ENCODE data around the gene ZNF333. TPM values are rescaled to one million over a fixed set of nuclear protein-coding genes. Genes with fewer than 3 reads are reported as not detected.
"Not testable (repeated sequence)": the region's sequence is repeated elsewhere in the genome, so short reads cannot be mapped to it uniquely, and the experiment has no call there.

Gene ZNF333
- total RNA-seq, 1 donor from 2014 or later = 20.4 TPM

DNA sequence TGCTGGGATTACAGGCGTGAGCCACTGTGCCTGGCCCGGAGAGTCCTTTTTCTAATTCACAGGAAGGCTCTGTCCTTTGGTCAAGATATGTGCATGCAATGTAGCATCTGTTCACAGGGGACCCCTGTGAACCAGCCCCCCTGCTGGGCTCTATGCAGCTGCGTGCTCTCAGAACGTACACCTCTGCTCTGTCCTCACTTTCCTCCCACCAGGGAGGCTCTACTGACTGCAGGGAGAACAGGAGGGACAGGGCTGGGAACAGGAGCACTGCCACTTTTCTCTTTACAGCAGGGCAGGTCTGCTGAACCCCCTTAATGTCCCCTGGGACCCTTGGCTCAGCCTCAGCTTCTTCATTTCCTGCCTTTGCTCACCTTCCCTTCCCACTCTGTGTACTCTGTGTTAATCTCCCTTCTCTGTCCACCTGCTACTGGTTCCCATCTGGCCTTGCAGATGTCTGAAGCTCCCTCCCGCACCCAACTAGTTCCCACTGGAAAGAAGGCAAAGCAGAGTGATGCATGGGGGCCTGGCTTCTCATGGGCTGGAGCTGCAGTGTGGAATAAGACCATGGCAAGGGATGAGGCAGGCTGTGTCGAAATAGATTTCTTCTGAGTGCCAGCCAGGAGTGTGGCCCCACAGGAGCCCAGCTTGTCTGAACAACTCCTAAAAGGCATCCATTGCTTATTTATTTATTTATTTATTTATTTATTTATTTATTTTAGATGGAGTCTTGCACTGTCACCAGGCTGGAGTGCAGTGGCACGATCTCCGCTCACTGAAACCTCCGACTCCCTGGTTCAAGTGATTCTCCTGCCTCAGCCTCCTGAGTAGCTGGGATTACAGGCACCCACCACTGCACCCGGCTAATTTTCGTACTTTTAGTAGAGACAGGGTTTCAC, 81.3 kb downstream of the ZNF333 start:
- Histone ChIP-seq H3K27ac (no peak overlapping the region), H3F3A (ENCODE audit: low read depth) (no peaks in the 10 kb centered on the region), H3K79me2 (ENCODE audit: low read depth) (no peaks in the 10 kb centered on the region), H3K4me2 (no peak overlapping the region), H3K27me3 (peaks cover 13% of the 10 kb centered on the region), H3K36me3 (no peaks in the 10 kb centered on the region), H3K4me1 (no peaks in the 10 kb centered on the region), H4K20me1 (ENCODE audit: low read depth) (no peaks in the 10 kb centered on the region), H3K9ac (no peak overlapping the region), H3K4me3 (no peak overlapping the region), H3K9me3 (ENCODE audit: low read depth) (no peaks in the 10 kb centered on the region), H2AFZ (replicated peaks) (no peak overlapping the region)
- no peaks in the 10 kb centered on the region for H3K9me3 Mint-ChIP-seq
- H3K27ac Mint-ChIP-seq = no peak overlapping the region
- DNase-seq (ENCODE audit: low spot score) = peak; percentile 23
- no peak overlapping the region for H3K4me3 Mint-ChIP-seq
- no peaks in the 10 kb centered on the region for H3K27me3 Mint-ChIP-seq (ENCODE audit: insufficient read depth, low read depth)
- TF ChIP-seq EZH2phosphoT487 (IDR thresholded peaks at IDR 0.05) (no peak), EZH2 (IDR thresholded peaks at IDR 0.05) (no peak)
- TF ChIP-seq, protein P1, sequence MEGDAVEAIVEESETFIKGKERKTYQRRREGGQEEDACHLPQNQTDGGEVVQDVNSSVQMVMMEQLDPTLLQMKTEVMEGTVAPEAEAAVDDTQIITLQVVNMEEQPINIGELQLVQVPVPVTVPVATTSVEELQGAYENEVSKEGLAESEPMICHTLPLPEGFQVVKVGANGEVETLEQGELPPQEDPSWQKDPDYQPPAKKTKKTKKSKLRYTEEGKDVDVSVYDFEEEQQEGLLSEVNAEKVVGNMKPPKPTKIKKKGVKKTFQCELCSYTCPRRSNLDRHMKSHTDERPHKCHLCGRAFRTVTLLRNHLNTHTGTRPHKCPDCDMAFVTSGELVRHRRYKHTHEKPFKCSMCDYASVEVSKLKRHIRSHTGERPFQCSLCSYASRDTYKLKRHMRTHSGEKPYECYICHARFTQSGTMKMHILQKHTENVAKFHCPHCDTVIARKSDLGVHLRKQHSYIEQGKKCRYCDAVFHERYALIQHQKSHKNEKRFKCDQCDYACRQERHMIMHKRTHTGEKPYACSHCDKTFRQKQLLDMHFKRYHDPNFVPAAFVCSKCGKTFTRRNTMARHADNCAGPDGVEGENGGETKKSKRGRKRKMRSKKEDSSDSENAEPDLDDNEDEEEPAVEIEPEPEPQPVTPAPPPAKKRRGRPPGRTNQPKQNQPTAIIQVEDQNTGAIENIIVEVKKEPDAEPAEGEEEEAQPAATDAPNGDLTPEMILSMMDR (IDR thresholded peaks at IDR 0.05) = no peak
- no peaks in the 10 kb centered on the region for H3K36me3 Mint-ChIP-seq
- no peaks in the 10 kb centered on the region for H3K4me1 Mint-ChIP-seq

DNA sequence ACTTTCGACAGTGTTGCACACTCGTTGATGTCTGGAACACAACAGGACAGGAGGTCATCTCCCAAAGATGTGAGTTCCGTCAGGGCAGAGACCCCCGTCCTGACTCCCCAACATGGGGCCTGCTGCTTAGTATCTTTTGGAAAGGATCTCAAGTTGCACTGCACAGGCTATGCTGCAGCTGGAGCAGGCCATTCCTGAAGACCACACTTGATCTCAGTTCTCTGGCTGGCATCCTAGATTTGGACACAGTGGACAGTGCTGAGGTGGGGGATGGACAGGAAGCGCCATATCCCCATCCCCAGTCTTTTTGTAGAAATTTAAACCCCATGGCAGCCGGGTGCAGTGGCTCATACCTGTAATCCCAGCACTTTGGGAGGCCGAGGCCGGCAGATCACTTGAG, 82.6 kb downstream of the ZNF333 start:
- peaks cover 22% of the 10 kb centered on the region for H3K27me3 ChIP-seq
- no peaks in the 10 kb centered on the region for H4K20me1 ChIP-seq (ENCODE audit: low read depth)
- Mint-ChIP-seq H3K27ac (no peak overlapping the region), H3K9me3 (no peaks in the 10 kb centered on the region), H3K4me3 (no peak overlapping the region), H3K27me3 (ENCODE audit: insufficient read depth, low read depth) (peaks cover 3% of the 10 kb centered on the region), H3K36me3 (no peaks in the 10 kb centered on the region), H3K4me1 (no peaks in the 10 kb centered on the region)
- DNase-seq (ENCODE audit: low spot score) = no peak
- H3F3A ChIP-seq (ENCODE audit: low read depth) = no peaks in the 10 kb centered on the region
- H3K9me3 ChIP-seq (ENCODE audit: low read depth) = no peaks in the 10 kb centered on the region
- H2AFZ ChIP-seq (replicated peaks) = no peak overlapping the region
- H3K4me1 ChIP-seq = no peaks in the 10 kb centered on the region
- no peaks in the 10 kb centered on the region for H3K79me2 ChIP-seq (ENCODE audit: low read depth)
- no peak overlapping the region for H3K4me3 ChIP-seq
- H3K9ac ChIP-seq = no peak overlapping the region
- H3K36me3 ChIP-seq = no peaks in the 10 kb centered on the region
- TF ChIP-seq, protein P1 (IDR thresholded peaks at IDR 0.05) = no peak
- TF ChIP-seq EZH2phosphoT487 (IDR thresholded peaks at IDR 0.05) = no peak
- TF ChIP-seq EZH2 (IDR thresholded peaks at IDR 0.05) = no peak
- no peak overlapping the region for H3K27ac ChIP-seq
- H3K4me2 ChIP-seq = no peak overlapping the region

DNA sequence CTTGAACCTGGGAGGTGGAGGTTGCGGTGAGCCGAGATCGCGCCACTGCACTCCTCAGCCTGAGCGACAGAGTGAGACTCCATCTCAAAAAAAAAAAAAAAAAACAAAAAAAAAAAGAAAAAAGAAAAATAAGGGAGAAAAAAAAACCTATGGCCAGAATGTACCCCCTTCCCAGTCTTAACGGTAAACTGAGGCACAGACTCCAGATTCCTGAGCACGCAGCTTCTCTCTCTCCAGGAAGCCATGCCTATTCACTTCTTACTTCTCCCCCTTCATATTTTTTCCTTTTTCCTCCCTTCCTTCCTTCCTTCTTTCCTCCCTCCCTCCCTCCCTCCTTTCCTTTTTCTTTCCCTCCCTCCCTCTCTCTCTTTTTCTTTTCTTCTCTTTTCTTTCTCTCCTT, 83.1 kb downstream of the ZNF333 start:
- no peak for TF ChIP-seq EZH2 (IDR thresholded peaks at IDR 0.05)
- TF ChIP-seq EZH2phosphoT487 (IDR thresholded peaks at IDR 0.05) = no peak
- TF ChIP-seq, protein P1 (IDR thresholded peaks at IDR 0.05) = no peak
- H3K4me2 ChIP-seq = no peak overlapping the region
- peaks cover 2% of the 10 kb centered on the region for H3K4me1 Mint-ChIP-seq
- no peak overlapping the region for H3K27ac Mint-ChIP-seq
- peaks cover 5% of the 10 kb centered on the region for H3K27me3 Mint-ChIP-seq (ENCODE audit: insufficient read depth, low read depth)
- H3K36me3 ChIP-seq = no peaks in the 10 kb centered on the region
- no peak overlapping the region for H3K4me3 ChIP-seq
- DNase-seq (ENCODE audit: low spot score) = no peak
- H3K4me3 Mint-ChIP-seq = no peak overlapping the region
- H3F3A ChIP-seq (ENCODE audit: low read depth) = no peaks in the 10 kb centered on the region
- H3K9ac ChIP-seq = no peak overlapping the region
- peaks cover 3% of the 10 kb centered on the region for H3K9me3 Mint-ChIP-seq
- no peaks in the 10 kb centered on the region for H3K36me3 Mint-ChIP-seq
- H3K27ac ChIP-seq = no peak overlapping the region
- no peaks in the 10 kb centered on the region for H3K4me1 ChIP-seq
- peaks cover 22% of the 10 kb centered on the region for H3K27me3 ChIP-seq
- H4K20me1 ChIP-seq (ENCODE audit: low read depth) = no peaks in the 10 kb centered on the region
- H2AFZ ChIP-seq (replicated peaks) = no peak overlapping the region
- no peaks in the 10 kb centered on the region for H3K79me2 ChIP-seq (ENCODE audit: low read depth)
- no peaks in the 10 kb centered on the region for H3K9me3 ChIP-seq (ENCODE audit: low read depth)

DNA sequence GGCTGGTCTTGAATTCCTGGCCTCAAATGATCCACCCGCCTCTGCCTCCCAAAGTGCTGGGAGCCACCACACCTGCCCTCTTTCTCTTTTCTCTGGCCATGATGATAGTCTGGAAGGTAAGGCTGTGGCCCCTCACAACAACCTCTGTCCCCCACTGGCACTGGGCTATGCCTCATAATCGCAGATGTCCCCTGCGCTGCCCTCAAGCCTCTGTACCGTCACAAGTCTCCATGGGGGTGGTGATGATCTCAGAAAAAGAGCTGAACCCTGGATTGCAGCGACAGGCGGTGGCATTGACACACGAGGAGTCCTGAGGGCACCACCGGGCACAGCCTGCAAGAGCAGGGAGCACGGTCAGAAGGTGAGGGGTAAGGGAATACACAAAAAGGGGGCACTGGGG, 83.9 kb downstream of the ZNF333 start:
- DNase-seq (ENCODE audit: low spot score); H3K27me3 Mint-ChIP-seq (ENCODE audit: insufficient read depth, low read depth); H3K27ac Mint-ChIP-seq; H3K4me1 ChIP-seq; H3K79me2 ChIP-seq (ENCODE audit: low read depth); H3K36me3 ChIP-seq; H3K27ac ChIP-seq; H4K20me1 ChIP-seq (ENCODE audit: low read depth); H3K36me3 Mint-ChIP-seq; H2AFZ ChIP-seq (replicated peaks); H3F3A ChIP-seq (ENCODE audit: low read depth); H3K9ac ChIP-seq; H3K4me1 Mint-ChIP-seq; H3K4me2 ChIP-seq; H3K9me3 Mint-ChIP-seq; H3K4me3 Mint-ChIP-seq; H3K4me3 ChIP-seq; H3K9me3 ChIP-seq (ENCODE audit: low read depth): not testable (repeated sequence)
- H3K27me3 ChIP-seq = peaks cover 22% of the 10 kb centered on the region
